GM23338 (cell line): ENCODE data around the gene TCAF1. TPM values are rescaled to one million over a fixed set of nuclear protein-coding genes. Genes with fewer than 3 reads are reported as not detected.
"Not testable (repeated sequence)": the region's sequence is repeated elsewhere in the genome, so short reads cannot be mapped to it uniquely, and the experiment has no call there.

Experiments
- ATAC-seq: fragments of 200-7000 bp; cut with Tn5 transposase; 3 replicates; pipeline ENCODE4 v1.9.1; 2020
- DNase-seq: peaks from one replicate; pipeline ENCODE4 v3.0.0-alpha.2; 2015; ENCODE audit warnings: low spot score
- H2AFZ ChIP-seq: fragments of 200-600 bp; sonication (generic); 2 replicates; pipeline ENCODE4 v1.8.0; 2016; ENCODE audit warnings: antibody characterized with exemption, mild to moderate bottlenecking, moderate library complexity
- H3F3A ChIP-seq: fragments of 200-600 bp; sonication (generic); replicated peaks from 2 replicates; pipeline ENCODE4 v1.8.0; 2017; ENCODE audit warnings: antibody characterized with exemption, mixed run types, low read depth
- H3K27ac ChIP-seq: fragments of 200-600 bp; sonication (generic); 2 replicates; pipeline ENCODE4 v1.6.1; 2016; ENCODE audit warnings: low read depth
- H3K27me3 ChIP-seq: fragments of 200-600 bp; sonication (generic); 2 replicates; pipeline ENCODE4 v1.8.0; 2016; ENCODE audit warnings: mild to moderate bottlenecking, mixed run types, moderate library complexity; ENCODE audit not compliant: insufficient read depth
- H3K36me3 ChIP-seq: fragments of 200-600 bp; sonication (generic); 2 replicates; pipeline ENCODE4 v1.8.0; 2016; ENCODE audit warnings: mild to moderate bottlenecking; ENCODE audit not compliant: insufficient read depth
- H3K4me1 ChIP-seq: fragments of 200-600 bp; sonication (generic); 2 replicates; pipeline ENCODE4 v1.8.0; 2016; ENCODE audit warnings: mild to moderate bottlenecking, moderate library complexity; ENCODE audit not compliant: insufficient read depth
- H3K4me2 ChIP-seq: fragments of 200-600 bp; sonication (generic); 2 replicates; pipeline ENCODE4 v1.7.1; 2017; ENCODE audit warnings: mixed run types
- H3K4me3 ChIP-seq: fragments of 200-600 bp; sonication (generic); 2 replicates; pipeline ENCODE4 v1.6.1; 2016; ENCODE audit warnings: mixed run types
- H3K79me2 ChIP-seq: fragments of 200-600 bp; sonication (generic); replicated peaks from 2 replicates; pipeline ENCODE4 v1.8.0; 2017; ENCODE audit warnings: mild to moderate bottlenecking; ENCODE audit not compliant: insufficient read depth
- H3K9me2 ChIP-seq: fragments of 200-600 bp; sonication (generic); 2 replicates; pipeline ENCODE4 v1.8.0; 2017; ENCODE audit not compliant: insufficient read depth
- H4K20me1 ChIP-seq: fragments of 200-600 bp; sonication (generic); replicated peaks from 2 replicates; pipeline ENCODE4 v1.8.0; 2017; ENCODE audit warnings: mild to moderate bottlenecking; ENCODE audit not compliant: insufficient read depth
- H3K27ac Mint-ChIP-seq: 2 replicates; pipeline ENCODE4 v1.8.0; 2020; ENCODE audit warnings: inconsistent platforms, mild to moderate bottlenecking, moderate library complexity, mixed read lengths
- H3K27me3 Mint-ChIP-seq: 3 replicates; pipeline ENCODE4 v1.8.0; 2022; ENCODE audit warnings: low read depth, mild to moderate bottlenecking, moderate library complexity, mixed read lengths, inconsistent platforms; ENCODE audit not compliant: insufficient read depth, poor library complexity
- H3K36me3 Mint-ChIP-seq: 3 replicates; pipeline ENCODE4 v1.8.0; 2021; ENCODE audit warnings: low read depth, mild to moderate bottlenecking, inconsistent platforms, moderate library complexity, mixed read lengths
- H3K4me1 Mint-ChIP-seq: 3 replicates; pipeline ENCODE4 v1.8.0; 2020; ENCODE audit warnings: mild to moderate bottlenecking, inconsistent platforms, mixed read lengths
- H3K4me3 Mint-ChIP-seq: 3 replicates; pipeline ENCODE4 v1.8.0; 2021; ENCODE audit warnings: moderate library complexity, mild to moderate bottlenecking, inconsistent platforms, mixed read lengths
- H3K9me3 Mint-ChIP-seq: 3 replicates; pipeline ENCODE4 v1.8.0; 2020; ENCODE audit warnings: moderate library complexity, mild to moderate bottlenecking, inconsistent platforms, mixed read lengths
- CREB1 ChIP-seq: fragments of 250-450 bp; sonication (Bioruptor Pico); IDR thresholded peaks from 2 replicates; pipeline ENCODE4 v1.5.0; 2020; ENCODE audit warnings: low read depth, mild to moderate bottlenecking, moderate library complexity
- CTCF ChIP-seq, 2 experiments: fragments of 200-600 bp in 1 of 2; sonication (generic) in 1 of 2; conservative IDR thresholded peaks; 2 replicates each; pipeline versions ENCODE4 v1.5.1 to v1.6.1; 2016 to 2017; ENCODE audit warnings: antibody characterized with exemption in 2 of 2, low read depth in 2 of 2, mild to moderate bottlenecking in 2 of 2, moderate library complexity in 1 of 2
- ETS1 ChIP-seq: IDR thresholded peaks from 2 replicates; pipeline ENCODE4 v1.6.1; 2016; ENCODE audit warnings: antibody characterized with exemption
- JUNB ChIP-seq: IDR thresholded peaks from one replicate; pipeline ENCODE4 v1.6.1; 2016; ENCODE audit warnings: antibody characterized with exemption; ENCODE audit not compliant: unreplicated experiment
- POLR2AphosphoS5 ChIP-seq: IDR thresholded peaks from 2 replicates; pipeline ENCODE4 v1.6.1; 2016; ENCODE audit warnings: antibody characterized with exemption, low read depth
- REST ChIP-seq: IDR thresholded peaks from one replicate; pipeline ENCODE4 v1.6.1; 2018; ENCODE audit warnings: antibody characterized with exemption; ENCODE audit not compliant: unreplicated experiment
- STAT1 ChIP-seq: IDR thresholded peaks from one replicate; pipeline ENCODE4 v1.6.1; 2016; ENCODE audit warnings: antibody characterized with exemption; ENCODE audit not compliant: unreplicated experiment
- ZNF331 ChIP-seq: fragments of 250-450 bp; sonication (Bioruptor Pico); IDR thresholded peaks from 2 replicates; pipeline ENCODE4 v1.5.0; 2020; ENCODE audit warnings: low read depth, mild to moderate bottlenecking, moderate library complexity
- polyA plus RNA-seq: library from polyadenylated mRNA; unstranded; fragments of >200 nt; fragmentation: Nextera tagmentation; extraction: Ambion mirVana; gene quantifications from 2 replicates; pipeline ENCODE4 v1.2.1, GENCODE V29; 2016
- total RNA-seq: library from RNA; depleted of rRNA; stranded (reverse); fragments of >200 nt; shearing (Covaris generic); gene quantifications from 2 replicates; pipeline ENCODE4 v1.2.3, GENCODE V29; 2014

TCAF1 gene
- total and polyA plus RNA-seq, 2 experiments from 2014 or later: 15.5 to 31.3 TPM

GRCh38 chr7:143857994-143858393 is 44.0 kb downstream of the TCAF1 start:
- H3K79me2 ChIP-seq, H3K4me3 Mint-ChIP-seq, H3K4me2 ChIP-seq, H3K27me3 ChIP-seq, H4K20me1 ChIP-seq, H3K36me3 ChIP-seq, H3K4me1 ChIP-seq, H3K27ac ChIP-seq, ATAC-seq, H3K27ac Mint-ChIP-seq, H3K9me2 ChIP-seq, DNase-seq, H2AFZ ChIP-seq, H3F3A ChIP-seq, H3K36me3 Mint-ChIP-seq, H3K4me1 Mint-ChIP-seq, H3K4me3 ChIP-seq, H3K9me3 Mint-ChIP-seq, H3K27me3 Mint-ChIP-seq: not testable (repeated sequence)

- not testable (repeated sequence) for H3K79me2 ChIP-seq, H3K9me2 ChIP-seq, H3K27me3 Mint-ChIP-seq, H3K36me3 ChIP-seq, H3K27ac ChIP-seq, DNase-seq, H3K4me2 ChIP-seq, H3K4me1 ChIP-seq, H3K4me3 ChIP-seq, H3F3A ChIP-seq, H3K4me3 Mint-ChIP-seq, H3K36me3 Mint-ChIP-seq, H4K20me1 ChIP-seq, H2AFZ ChIP-seq, H3K27me3 ChIP-seq, ATAC-seq, H3K4me1 Mint-ChIP-seq, H3K27ac Mint-ChIP-seq, H3K9me3 Mint-ChIP-seq
Measured at GRCh38 chr7:143855443-143855842, 46.5 kb downstream of the TCAF1 start.

DNA sequence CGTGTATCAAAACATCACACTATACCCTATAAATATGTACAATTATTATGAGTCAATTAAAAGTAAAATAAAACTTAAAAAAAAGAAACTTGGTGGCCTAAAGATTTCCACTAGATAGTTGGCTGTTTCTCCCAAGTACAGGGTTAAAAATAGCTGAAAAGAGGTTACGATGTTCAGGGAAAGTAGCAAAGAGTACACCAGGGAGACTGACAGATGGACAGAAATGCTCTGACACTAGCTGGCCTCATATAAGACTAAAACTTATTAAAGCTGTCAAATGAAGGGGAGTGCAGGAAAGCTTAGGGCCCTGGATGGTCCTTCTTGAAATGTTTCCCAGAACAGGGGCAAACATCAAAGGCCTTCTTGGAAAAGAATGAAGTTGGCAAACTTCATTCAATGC is 51.3 kb downstream of the TCAF1 start:
- Mint-ChIP-seq H3K9me3 (no peaks in the 10 kb centered on the region), H3K27ac (no peak overlapping the region), H3K4me3 (no peak overlapping the region), H3K27me3 (no peaks in the 10 kb centered on the region), H3K36me3 (no peaks in the 10 kb centered on the region), H3K4me1 (no peaks in the 10 kb centered on the region)
- Histone ChIP-seq H3K4me1 (no peaks in the 10 kb centered on the region), H4K20me1 (no peaks in the 10 kb centered on the region), H3K27me3 (no peaks in the 10 kb centered on the region), H3K4me2 (no peak overlapping the region), H3K79me2 (no peaks in the 10 kb centered on the region), H3K36me3 (no peaks in the 10 kb centered on the region), H2AFZ (no peak overlapping the region), H3K9me2 (no peaks in the 10 kb centered on the region), H3F3A (no peaks in the 10 kb centered on the region), H3K4me3 (no peak overlapping the region), H3K27ac (no peak overlapping the region)
- no peak for DNase-seq
- TF ChIP-seq ZNF331 (CRISPR knock-in tag) (no peak), CREB1 (CRISPR knock-in tag) (no peak)
- no peak for ATAC-seq

DNA sequence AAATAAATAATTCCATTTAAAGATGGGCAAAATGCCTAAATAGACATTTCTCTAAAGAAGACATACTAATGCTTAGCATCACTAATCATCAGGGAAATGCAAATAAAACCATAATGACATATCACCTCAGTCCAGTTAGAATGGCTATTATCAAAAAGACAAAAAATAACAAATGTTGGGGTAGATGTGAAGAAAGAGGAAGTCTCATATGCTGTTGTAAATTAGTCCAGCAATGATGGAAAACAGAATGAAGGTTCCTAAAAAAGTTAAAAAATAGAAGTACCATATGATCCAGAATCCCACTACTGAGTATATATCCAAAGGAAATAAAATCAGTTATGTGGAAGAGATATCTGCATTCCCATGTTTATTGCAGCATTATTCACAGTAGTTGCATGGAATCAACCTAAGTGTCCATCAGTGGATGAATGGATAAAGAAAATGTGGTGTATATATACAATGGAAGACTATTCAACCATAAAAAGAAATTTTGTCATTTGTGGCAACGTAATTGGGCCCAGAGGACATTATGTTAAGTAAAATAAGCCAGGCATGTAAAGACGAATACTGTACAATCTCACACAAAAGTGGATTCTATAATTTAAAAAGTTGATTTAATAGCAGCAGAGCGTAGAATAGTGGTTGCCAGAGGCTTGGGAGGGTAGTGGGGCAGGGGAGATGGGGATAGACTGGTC is 52.0 kb downstream of the TCAF1 start:
- H3F3A ChIP-seq: no peaks in the 10 kb centered on the region
- H3K4me1 ChIP-seq: no peaks in the 10 kb centered on the region
- no peak overlapping the region for H3K4me3 ChIP-seq
- H3K36me3 ChIP-seq: no peaks in the 10 kb centered on the region
- no peaks in the 10 kb centered on the region for H3K9me3 Mint-ChIP-seq
- H3K27me3 ChIP-seq: no peaks in the 10 kb centered on the region
- H2AFZ ChIP-seq: no peak overlapping the region
- no peaks in the 10 kb centered on the region for H3K27me3 Mint-ChIP-seq
- no peaks in the 10 kb centered on the region for H4K20me1 ChIP-seq
- H3K4me2 ChIP-seq: no peak overlapping the region
- no peak overlapping the region for H3K4me3 Mint-ChIP-seq
- DNase-seq (no peak), ATAC-seq (no peak)
- no peaks in the 10 kb centered on the region for H3K79me2 ChIP-seq
- no peaks in the 10 kb centered on the region for H3K4me1 Mint-ChIP-seq
- H3K36me3 Mint-ChIP-seq: no peaks in the 10 kb centered on the region
- no peak overlapping the region for H3K27ac ChIP-seq
- H3K27ac Mint-ChIP-seq: no peak overlapping the region
- H3K9me2 ChIP-seq: no peaks in the 10 kb centered on the region
- no peak for TF ChIP-seq REST
- no peak for TF ChIP-seq CREB1 (CRISPR knock-in tag)
- TF ChIP-seq STAT1: no peak
- no peak for TF ChIP-seq CTCF (conservative IDR thresholded peaks at IDR 0.05; ENCODE audit: low read depth in 2 of 2)
- TF ChIP-seq POLR2AphosphoS5: no peak
- no peak for TF ChIP-seq JUNB
- TF ChIP-seq ETS1: no peak
